Pancreas (tissue), 10 donors: ENCODE results near the gene NAA60. TPM values are rescaled to one million over a fixed set of nuclear protein-coding genes. Genes with fewer than 3 reads are reported as not detected.
A peak's percentile ranks its signal among the peaks of the same experiment; 100 is the strongest.

Experiments used
- ATAC-seq, 4 donors: fragments of 200-7000 bp; cut with Tn5 transposase; one replicate each; pipeline versions ENCODE4 v1.8.0 to v1.9.1; 2020; ENCODE audit warnings: mild to moderate bottlenecking in 4 of 4, moderate library complexity in 4 of 4
- DNase-seq, 6 donors: peaks; one replicate each; pipeline ENCODE4 v3.0.0-alpha.2; 2020
- FAIRE-seq: peaks from 2 replicates; lab custom pipeline; 2012; peaks lifted over from hg19 to GRCh38; lab: Jason Lieb, UNC
- H3K27ac ChIP-seq, 4 donors: fragments of 200-600 bp; sonication (generic); 1 replicate in 3 of 4; 2 replicates in 1 of 4; pipeline versions ENCODE4 v1.5.0 to v1.8.0; 2020
- H3K27me3 ChIP-seq, 4 donors: fragments of 200-600 bp; one replicate each; pipeline ENCODE4 v1.8.0; 2021
- H3K36me3 ChIP-seq, 3 donors: fragments of 200-600 bp; sonication (generic) in 1 of 3; one replicate each; pipeline versions ENCODE4 v1.5.0 to v1.8.0; 2020 to 2021
- H3K4me1 ChIP-seq, 3 donors: fragments of 200-600 bp; one replicate each; pipeline ENCODE4 v1.8.0; 2021
- H3K4me3 ChIP-seq, 4 donors: fragments of 200-600 bp; sonication (generic) in 2 of 4; one replicate each; pipeline versions ENCODE4 v1.5.0 to v1.8.0; 2020 to 2021
- H3K9me3 ChIP-seq, 4 donors: fragments of 200-600 bp; one replicate each; pipeline ENCODE4 v1.8.0; 2021
- CTCF ChIP-seq, 4 donors: fragments of 200-600 bp; sonication (generic) in 3 of 4; IDR thresholded peaks; one replicate each; pipeline versions ENCODE4 v1.5.0 to v1.8.0; 2021; ENCODE audit warnings: antibody characterized with exemption in 4 of 4
- WGBS, 2 donors: extraction: QIAGEN DNeasy Blood & Tissue Kit; methylation state at CpG; one replicate each; pipeline ENCODE4 v1.1.7; 2013; 5-methylcytosine and 5-hydroxymethylcytosine counted together
- intact Hi-C, 3 donors: fragments of 100-400 bp; cut with DNase I; formaldehyde crosslinking; loops; one replicate each; pipeline versions ENCODE4 v1.11.1 to v1.14.2; 2022
- polyA plus RNA-seq, 2 donors: library from polyadenylated mRNA; stranded (reverse); fragments of 200-250 nt; gene quantifications; one replicate each; pipeline ENCODE4 v1.2.3, GENCODE V29; 2013
- total RNA-seq, 6 donors: library from RNA; stranded (reverse); fragmentation: NEBNext Ultra II Directional in 4 of 6; extraction: Animal tissue kit (Norgen Biotek cat#: 25700) in 4 of 6; gene quantifications; one replicate each; pipeline versions ENCODE4 v1.2.1 to v1.2.4, GENCODE V29; 2021 to 2023
- donor health status: healthy with polysubstance abuse.
- donor health status: DM: no; HTN: no; CAD: no; lungs with moderate emphysema.
- donor health status: DM: no; HTN: no; CAD: no.
- donor health status: control.
- donor health status: control.
- donor health status: Bipolar disorder and iron deficiency.
- donor health status: DM: yes; HTN: yes; CAD: no.
- donor health status: DM: no; HTN: no; CAD: no.
- donor health status: DM: no; HTN: no; CAD: no.
- donor health status: DM: yes; HTN: yes; CAD: no.

NAA60 gene
- total and polyA plus RNA-seq, 8 donors: 22.8 to 41.4 (median 26.7) TPM

GRCh38 chr16:3467921-3468320 lies 24.4 kb downstream of the NAA60 start:
- no peak overlapping the region for H3K4me3 ChIP-seq
- peaks cover 0 to 4% (median 0%) of the 10 kb centered on the region in 3 donors for H3K36me3 ChIP-seq
- ATAC-seq (no peak), FAIRE-seq (no peak), DNase-seq (no peak)
- H3K27me3 ChIP-seq: no peaks in the 10 kb centered on the region
- H3K27ac ChIP-seq: no peak overlapping the region
- WGBS, 2 donors: 77 to 79% methylated on average over 4 of the region's 4 CpGs
- H3K9me3 ChIP-seq: no peaks in the 10 kb centered on the region
- intact Hi-C loops: no loop called here
- H3K4me1 ChIP-seq: no peaks in the 10 kb centered on the region
- TF ChIP-seq CTCF (IDR thresholded peaks at IDR 0.05): no peak

- FAIRE-seq: no peak
- WGBS, 2 donors: 72 to 73% methylated on average over 15 of the region's 15 CpGs
- no peak for DNase-seq
Measured at GRCh38 chr16:3468501-3468900, 25.0 kb downstream of the NAA60 start.

GRCh38 chr16:3469736-3470135 lies 26.3 kb downstream of the NAA60 start:
- intact Hi-C loops: no loop called here
- FAIRE-seq (no peak), ATAC-seq (no peak), DNase-seq (no peak)
- H3K4me1 ChIP-seq: no peaks in the 10 kb centered on the region
- H3K4me3 ChIP-seq: no peak overlapping the region
- H3K36me3 ChIP-seq: peaks cover 0 to 4% (median 0%) of the 10 kb centered on the region in 3 donors
- no peaks in the 10 kb centered on the region for H3K27me3 ChIP-seq
- WGBS, 2 donors: 83 to 89% methylated on average over 7 of the region's 7 CpGs
- no peak overlapping the region for H3K27ac ChIP-seq
- no peak for TF ChIP-seq CTCF (IDR thresholded peaks at IDR 0.05)
- no peaks in the 10 kb centered on the region for H3K9me3 ChIP-seq

More at GRCh38 chr16:3468501-3468900, 25.0 kb downstream of the NAA60 start:
- no peaks in the 10 kb centered on the region for H3K4me1 ChIP-seq
- H3K36me3 ChIP-seq: peaks cover 0 to 4% (median 0%) of the 10 kb centered on the region in 3 donors
- no peak overlapping the region for H3K4me3 ChIP-seq
- no peak for TF ChIP-seq CTCF (IDR thresholded peaks at IDR 0.05)
- H3K9me3 ChIP-seq: no peaks in the 10 kb centered on the region
- no peak for ATAC-seq
- intact Hi-C loops: no loop called here
- no peaks in the 10 kb centered on the region for H3K27me3 ChIP-seq
- no peak overlapping the region for H3K27ac ChIP-seq

GRCh38 chr16:3470723-3471122 lies 27.2 kb downstream of the NAA60 start:
- Histone ChIP-seq H3K36me3 (peaks cover 0 to 4% (median 0%) of the 10 kb centered on the region in 3 donors), H3K4me3 (no peak overlapping the region), H3K27ac (no peak overlapping the region), H3K9me3 (no peaks in the 10 kb centered on the region), H3K4me1 (no peaks in the 10 kb centered on the region), H3K27me3 (no peaks in the 10 kb centered on the region)
- intact Hi-C loops: no loop called here
- no peak for TF ChIP-seq CTCF (IDR thresholded peaks at IDR 0.05)
- no peak for ATAC-seq
- WGBS, 2 donors: 87 to 90% methylated on average over 9 of the region's 9 CpGs
- FAIRE-seq: no peak
- no peak for DNase-seq

- no peaks in the 10 kb centered on the region for H3K9me3 ChIP-seq
- ATAC-seq (peak in 1 of 4 donors; percentile 12), DNase-seq (no peak), FAIRE-seq (no peak)
- no peak overlapping the region for H3K4me3 ChIP-seq
- no peaks in the 10 kb centered on the region for H3K36me3 ChIP-seq
- H3K4me1 ChIP-seq: no peaks in the 10 kb centered on the region
- intact Hi-C loops: no loop called here
- no peak for TF ChIP-seq CTCF (IDR thresholded peaks at IDR 0.05)
- WGBS, 2 donors: 87% methylated on average over 20 of the region's 20 CpGs
- no peak overlapping the region for H3K27ac ChIP-seq
- no peaks in the 10 kb centered on the region for H3K27me3 ChIP-seq
Measured at GRCh38 chr16:3471518-3472176, 28.2 kb downstream of the NAA60 start.
